ENCODE measurements around the gene MED13L.
A peak's percentile ranks its signal among the peaks of the same experiment; 100 is the strongest.

The MED13L gene

GRCh38 chr12:116226026-116226425 lies 51.5 kb downstream of the MED13L start:
- TF ChIP-seq ZC3H10 (CRISPR knock-in tag; IDR thresholded peaks at IDR 0.05) (no peak), GLIS3 (CRISPR knock-in tag; IDR thresholded peaks at IDR 0.05) (no peak), ZFP30 (CRISPR knock-in tag; IDR thresholded peaks at IDR 0.05) (no peak), BACH2 (CRISPR knock-in tag; IDR thresholded peaks at IDR 0.05; ENCODE audit: borderline replicate concordance) (no peak), ZFP3 (CRISPR knock-in tag; IDR thresholded peaks at IDR 0.05) (no peak), TSHZ2 (CRISPR knock-in tag; IDR thresholded peaks at IDR 0.05) (no peak), ZNF70 (CRISPR knock-in tag; IDR thresholded peaks at IDR 0.05) (no peak), ESRRG (CRISPR knock-in tag; IDR thresholded peaks at IDR 0.05) (no peak), SNAI2 (CRISPR knock-in tag; IDR thresholded peaks at IDR 0.05) (no peak), OSR1 (CRISPR knock-in tag; IDR thresholded peaks at IDR 0.05) (no peak), PATZ1 (CRISPR knock-in tag; IDR thresholded peaks at IDR 0.05; ENCODE audit: borderline replicate concordance) (no peak), ISL1 (CRISPR knock-in tag; IDR thresholded peaks at IDR 0.05) (no peak), RARB (CRISPR knock-in tag; IDR thresholded peaks at IDR 0.05) (no peak), ZNF565 (CRISPR knock-in tag; conservative IDR thresholded peaks at IDR 0.05; ENCODE audit: low read depth) (no peak), PPARA (CRISPR knock-in tag; IDR thresholded peaks at IDR 0.05; ENCODE audit: borderline replicate concordance) (no peak), CSRNP3 (CRISPR knock-in tag; IDR thresholded peaks at IDR 0.05) (no peak), TCF4 (CRISPR knock-in tag; IDR thresholded peaks at IDR 0.05; ENCODE audit: borderline replicate concordance) (no peak), TOX (CRISPR knock-in tag; IDR thresholded peaks at IDR 0.05; ENCODE audit: borderline replicate concordance) (no peak), POU6F1 (CRISPR knock-in tag; IDR thresholded peaks at IDR 0.05; ENCODE audit: borderline replicate concordance, low read depth) (no peak)
- ATAC-seq: no peak

GRCh38 chr12:116222358-116222757 lies 55.1 kb downstream of the MED13L start:
- ATAC-seq: peak; percentile 67
- no peak for TF ChIP-seq ZNF8 (CRISPR knock-in tag; IDR thresholded peaks at IDR 0.05)
- peak; percentile 54 for TF ChIP-seq ISL1 (CRISPR knock-in tag; IDR thresholded peaks at IDR 0.05)

- ATAC-seq: no peak
- TF ChIP-seq ESRRG (CRISPR knock-in tag; IDR thresholded peaks at IDR 0.05): no peak
- TF ChIP-seq GLIS3 (CRISPR knock-in tag; IDR thresholded peaks at IDR 0.05): no peak
- TF ChIP-seq SNAI2 (CRISPR knock-in tag; IDR thresholded peaks at IDR 0.05): no peak
- no peak for TF ChIP-seq TCF4 (CRISPR knock-in tag; IDR thresholded peaks at IDR 0.05; ENCODE audit: borderline replicate concordance)
- no peak for TF ChIP-seq CREB5 (CRISPR knock-in tag; IDR thresholded peaks at IDR 0.05; ENCODE audit: low read depth)
- no peak for TF ChIP-seq PATZ1 (CRISPR knock-in tag; IDR thresholded peaks at IDR 0.05; ENCODE audit: borderline replicate concordance)
- TF ChIP-seq ZNF70 (CRISPR knock-in tag; IDR thresholded peaks at IDR 0.05): no peak
- TF ChIP-seq ISL1 (CRISPR knock-in tag; IDR thresholded peaks at IDR 0.05): no peak
- TF ChIP-seq CSRNP3 (CRISPR knock-in tag; IDR thresholded peaks at IDR 0.05): no peak
- no peak for TF ChIP-seq ARNTL (CRISPR knock-in tag; IDR thresholded peaks at IDR 0.05; ENCODE audit: borderline replicate concordance, low read depth)
- TF ChIP-seq CSDC2 (CRISPR knock-in tag; IDR thresholded peaks at IDR 0.05): no peak
- no peak for TF ChIP-seq PPARA (CRISPR knock-in tag; IDR thresholded peaks at IDR 0.05; ENCODE audit: borderline replicate concordance)
- no peak for TF ChIP-seq ZNF8 (CRISPR knock-in tag; IDR thresholded peaks at IDR 0.05)
- TF ChIP-seq POU6F1 (CRISPR knock-in tag; IDR thresholded peaks at IDR 0.05; ENCODE audit: borderline replicate concordance, low read depth): no peak
- no peak for TF ChIP-seq ZC3H10 (CRISPR knock-in tag; IDR thresholded peaks at IDR 0.05)
- no peak for TF ChIP-seq ZNF565 (CRISPR knock-in tag; conservative IDR thresholded peaks at IDR 0.05; ENCODE audit: low read depth)
- no peak for TF ChIP-seq TOX (CRISPR knock-in tag; IDR thresholded peaks at IDR 0.05; ENCODE audit: borderline replicate concordance)
Observed at GRCh38 chr12:116220756-116221155, 56.7 kb downstream of the MED13L start.
